ENCODE data around the gene NCF4.

Gene NCF4

DNA sequence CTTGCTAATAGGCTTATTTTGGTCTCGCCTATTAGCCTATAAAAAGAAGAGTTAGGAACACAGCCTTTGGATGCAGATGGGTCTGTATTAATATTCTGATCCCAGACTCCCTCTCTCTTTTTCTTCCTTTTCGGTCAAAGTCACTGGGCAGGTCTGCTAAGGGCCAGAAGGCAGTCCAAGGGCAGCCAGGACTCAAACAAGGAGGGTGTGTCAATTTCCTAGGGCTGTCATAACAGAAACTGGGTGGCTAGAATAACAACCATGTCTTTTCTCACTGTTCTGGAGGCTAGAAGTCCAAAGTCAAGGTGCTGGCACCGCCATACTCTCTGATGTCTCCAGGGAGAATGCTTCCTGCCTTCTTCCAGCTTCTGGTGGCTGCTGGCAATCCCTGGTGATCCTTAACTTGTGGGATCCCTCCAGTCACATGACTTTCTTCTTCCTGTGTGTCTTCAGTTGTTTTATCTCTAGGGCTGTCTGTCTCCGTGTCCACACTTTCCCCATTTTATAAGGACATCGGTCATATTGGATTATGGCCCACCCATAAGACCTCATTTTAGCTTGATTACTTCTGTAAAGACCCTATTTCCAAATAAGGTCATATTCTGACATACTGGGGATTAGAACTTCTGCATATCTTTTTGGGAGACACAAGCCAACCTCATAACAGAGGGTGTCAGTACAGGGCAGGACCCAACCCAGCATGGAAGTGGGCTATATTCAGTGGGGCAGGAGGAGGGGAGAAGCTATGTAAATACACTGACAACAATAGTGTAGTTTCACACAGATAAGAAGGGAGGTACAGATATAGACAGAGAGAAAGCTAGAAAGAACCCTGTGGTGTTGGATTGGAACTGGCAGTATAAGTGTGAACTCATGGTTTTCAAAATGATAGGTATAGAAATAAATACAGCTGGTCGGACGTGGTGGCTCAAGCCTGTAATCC lies 46.7 kb downstream of the NCF4 start:
- Histone ChIP-seq H3K36me3 (ENCODE audit: control insufficient read depth, insufficient read depth, low read length) (no peaks in the 10 kb centered on the region), H3K4me3 (ENCODE audit: low read length) (no peak overlapping the region), H3K9ac (ENCODE audit: low read length) (no peak overlapping the region), H3K9me3 (ENCODE audit: control insufficient read depth, low read length) (no peaks in the 10 kb centered on the region), H3K27me3 (ENCODE audit: control insufficient read depth, insufficient read depth, low read length) (no peaks in the 10 kb centered on the region), H3K4me1 (ENCODE audit: control insufficient read depth, insufficient read depth, low read length) (peaks cover 5% of the 10 kb centered on the region)

DNA sequence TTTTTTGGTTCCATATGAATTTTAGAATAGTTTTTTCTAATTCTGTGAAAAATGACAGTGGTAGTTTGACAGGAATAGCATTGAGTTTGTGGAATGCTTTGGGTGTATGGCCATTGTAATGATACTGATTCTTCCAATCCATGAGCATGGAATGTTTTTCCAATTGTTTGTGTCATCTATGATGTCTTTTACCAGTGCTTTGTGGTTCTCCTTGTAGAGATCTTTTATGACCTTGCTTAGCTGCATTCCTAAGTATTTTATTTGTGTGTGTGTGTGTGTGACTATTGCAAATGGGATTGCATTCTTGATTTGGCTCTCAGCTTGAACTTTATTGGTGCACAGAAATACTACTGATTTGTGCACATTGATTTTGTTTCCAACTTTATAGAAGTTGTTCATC lies 49.7 kb downstream of the NCF4 start:
- no peaks in the 10 kb centered on the region for H3K9me3 ChIP-seq (ENCODE audit: control insufficient read depth, low read length)
- no peak overlapping the region for H3K4me3 ChIP-seq (ENCODE audit: low read length)
- no peaks in the 10 kb centered on the region for H3K36me3 ChIP-seq (ENCODE audit: control insufficient read depth, insufficient read depth, low read length)
- H3K4me1 ChIP-seq (ENCODE audit: control insufficient read depth, insufficient read depth, low read length), result peaks cover 6% of the 10 kb centered on the region
- no peak overlapping the region for H3K9ac ChIP-seq (ENCODE audit: low read length)
- H3K27me3 ChIP-seq (ENCODE audit: control insufficient read depth, insufficient read depth, low read length), result no peaks in the 10 kb centered on the region

DNA sequence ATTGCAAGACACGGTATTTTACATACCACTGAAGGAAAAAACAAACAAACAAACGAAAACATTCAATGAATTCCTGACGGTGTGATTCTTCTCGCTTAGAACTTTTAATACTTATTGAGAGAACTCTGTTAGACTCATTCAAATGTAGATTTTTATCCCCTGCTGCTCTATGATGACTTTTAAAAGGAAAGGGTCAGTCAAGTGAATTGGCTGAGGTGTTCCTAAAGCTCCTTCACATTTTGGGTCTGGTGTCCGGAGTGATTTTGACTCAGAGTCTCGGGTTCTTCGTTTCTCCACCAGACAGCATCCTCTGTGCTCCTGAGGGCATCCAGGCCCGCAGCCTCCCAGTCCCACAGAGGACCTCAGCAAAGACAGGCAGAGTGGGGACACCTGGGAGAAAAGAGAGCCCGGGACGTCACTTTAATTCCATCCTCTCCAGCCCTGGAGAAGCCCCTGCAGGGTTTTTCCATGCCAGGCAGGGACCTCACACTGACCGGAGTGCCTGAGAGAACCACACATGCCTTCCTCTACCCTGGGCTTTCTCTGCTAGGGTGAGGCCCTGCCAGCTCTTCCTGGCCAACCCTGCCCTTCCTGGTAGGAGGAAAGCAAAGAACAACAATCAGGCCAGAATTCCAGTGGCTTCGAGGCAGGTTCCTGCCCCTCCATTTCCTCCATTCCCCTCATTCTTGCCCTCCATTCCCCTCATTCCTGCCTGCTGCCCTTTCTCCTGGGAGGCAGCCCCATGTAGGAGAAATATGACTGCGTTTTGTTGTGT lies 51.3 kb downstream of the NCF4 start:
- no peak overlapping the region for H3K9ac ChIP-seq (ENCODE audit: low read length)
- no peak overlapping the region for H3K4me3 ChIP-seq (ENCODE audit: low read length)
- H3K4me1 ChIP-seq (ENCODE audit: control insufficient read depth, insufficient read depth, low read length), result peaks cover 6% of the 10 kb centered on the region
- H3K27me3 ChIP-seq (ENCODE audit: control insufficient read depth, insufficient read depth, low read length), result no peaks in the 10 kb centered on the region
- no peaks in the 10 kb centered on the region for H3K9me3 ChIP-seq (ENCODE audit: control insufficient read depth, low read length)
- H3K36me3 ChIP-seq (ENCODE audit: control insufficient read depth, insufficient read depth, low read length), result no peaks in the 10 kb centered on the region

DNA sequence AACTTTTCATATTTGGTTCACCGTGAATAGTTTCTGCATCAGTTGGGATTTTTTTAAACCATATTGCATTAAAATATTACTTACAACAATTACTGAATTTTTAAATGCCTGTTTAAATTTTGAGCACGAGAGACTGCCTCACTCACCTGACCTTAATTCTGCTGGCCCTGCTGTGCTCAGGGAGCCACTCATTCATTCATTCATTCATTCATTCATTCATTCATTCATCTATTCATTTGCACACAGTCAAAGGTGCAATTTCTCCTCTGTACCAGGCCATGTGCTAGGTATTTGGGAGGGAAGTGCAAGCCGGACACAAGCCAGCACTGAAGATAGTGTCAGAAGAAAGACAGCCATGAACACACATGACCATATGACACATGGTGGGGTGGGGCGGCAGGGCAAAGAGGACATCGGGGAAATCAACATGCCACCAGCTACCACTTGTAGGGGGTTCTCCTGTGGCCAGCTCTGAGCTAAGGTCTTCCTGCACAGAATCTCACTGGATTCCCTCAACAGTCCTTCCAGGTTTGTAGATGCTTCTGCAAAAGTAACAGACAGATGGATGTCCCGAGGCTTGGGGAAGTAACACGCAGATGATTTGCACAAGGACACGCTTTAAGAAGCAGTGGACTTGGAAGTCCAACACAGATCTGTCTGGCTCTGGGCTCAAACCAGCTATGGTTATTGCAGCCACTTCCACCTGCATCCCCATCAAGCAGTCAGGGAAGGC lies 52.1 kb downstream of the NCF4 start:
- no peak overlapping the region for H3K9ac ChIP-seq (ENCODE audit: low read length)
- H3K4me1 ChIP-seq (ENCODE audit: control insufficient read depth, insufficient read depth, low read length), result peaks cover 6% of the 10 kb centered on the region
- H3K27me3 ChIP-seq (ENCODE audit: control insufficient read depth, insufficient read depth, low read length), result no peaks in the 10 kb centered on the region
- H3K36me3 ChIP-seq (ENCODE audit: control insufficient read depth, insufficient read depth, low read length), result no peaks in the 10 kb centered on the region
- no peaks in the 10 kb centered on the region for H3K9me3 ChIP-seq (ENCODE audit: control insufficient read depth, low read length)
- H3K4me3 ChIP-seq (ENCODE audit: low read length), result no peak overlapping the region

DNA sequence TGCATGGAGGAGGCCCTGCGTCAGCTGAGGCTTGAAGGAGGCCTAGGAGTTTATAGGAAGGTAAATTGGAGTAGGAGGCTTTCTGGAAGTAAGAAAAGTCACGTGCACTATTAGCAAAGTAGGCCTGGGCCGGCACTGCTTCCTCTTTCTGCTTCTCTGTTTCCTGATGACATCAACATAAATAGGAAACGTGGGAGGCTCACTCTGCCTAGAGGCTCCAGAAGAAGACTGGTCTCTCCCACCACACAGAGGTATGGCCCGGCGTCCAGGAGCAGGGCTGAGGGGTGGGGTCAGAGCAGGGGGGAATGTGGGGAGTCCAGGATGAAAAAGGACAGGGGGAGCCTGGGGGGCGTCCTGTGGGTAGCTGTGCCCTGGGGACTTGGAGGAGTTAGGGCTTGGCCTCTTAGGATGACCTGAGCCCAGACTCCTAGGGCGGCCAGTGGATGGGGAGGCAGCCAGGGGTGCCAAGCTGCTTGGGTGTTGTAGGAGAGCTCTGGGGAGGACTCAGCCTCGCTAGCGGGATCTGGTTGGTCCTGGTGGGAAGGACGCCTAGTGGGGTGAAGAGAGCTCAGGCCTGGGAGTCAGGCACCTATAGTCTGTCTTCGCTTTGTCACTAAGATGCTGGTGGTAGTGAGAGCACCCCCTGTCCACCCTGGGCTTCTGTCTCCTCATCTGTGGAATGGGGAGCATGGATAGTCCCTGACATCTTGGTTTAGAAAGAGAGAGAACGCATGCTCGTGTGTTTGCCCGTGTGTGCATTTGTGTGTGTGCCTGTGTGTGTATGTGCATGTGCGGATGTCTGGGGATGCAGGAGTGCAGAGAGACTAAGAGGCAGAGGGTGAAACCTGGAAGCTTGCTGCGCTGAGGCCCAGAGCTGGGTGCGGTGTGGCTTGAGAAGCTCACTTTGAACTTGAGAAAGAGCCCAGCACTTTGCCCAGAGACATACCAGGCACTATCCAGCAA lies 52.9 kb downstream of the NCF4 start, which contains the start of gene CSF2RB:
Gene CSF2RB (plus strand): TSS at position 202 of the 963 bp plus-strand sequence. CDS start 8,580 bp downstream, outside the sequence.
- no peaks in the 10 kb centered on the region for H3K36me3 ChIP-seq (ENCODE audit: control insufficient read depth, insufficient read depth, low read length)
- no peaks in the 10 kb centered on the region for H3K27me3 ChIP-seq (ENCODE audit: control insufficient read depth, insufficient read depth, low read length)
- no peak within 1 kb of the TSS for H3K4me3 ChIP-seq (ENCODE audit: low read length)
- no peaks in the 10 kb centered on the region for H3K9me3 ChIP-seq (ENCODE audit: control insufficient read depth, low read length)
- H3K4me1 ChIP-seq (ENCODE audit: control insufficient read depth, insufficient read depth, low read length), result peaks cover 6% of the 10 kb centered on the region
- H3K9ac ChIP-seq (ENCODE audit: low read length), result no peak within 1 kb of the TSS

GRCh38 chr22:36914390-36914752 lies 53.6 kb downstream of the NCF4 start:
- Histone ChIP-seq H3K9ac (ENCODE audit: low read length) (no peak overlapping the region), H3K36me3 (ENCODE audit: control insufficient read depth, insufficient read depth, low read length) (no peaks in the 10 kb centered on the region), H3K27me3 (ENCODE audit: control insufficient read depth, insufficient read depth, low read length) (no peaks in the 10 kb centered on the region), H3K9me3 (ENCODE audit: control insufficient read depth, low read length) (no peaks in the 10 kb centered on the region), H3K4me1 (ENCODE audit: control insufficient read depth, insufficient read depth, low read length) (peaks cover 6% of the 10 kb centered on the region), H3K4me3 (ENCODE audit: low read length) (no peak overlapping the region)

DNA sequence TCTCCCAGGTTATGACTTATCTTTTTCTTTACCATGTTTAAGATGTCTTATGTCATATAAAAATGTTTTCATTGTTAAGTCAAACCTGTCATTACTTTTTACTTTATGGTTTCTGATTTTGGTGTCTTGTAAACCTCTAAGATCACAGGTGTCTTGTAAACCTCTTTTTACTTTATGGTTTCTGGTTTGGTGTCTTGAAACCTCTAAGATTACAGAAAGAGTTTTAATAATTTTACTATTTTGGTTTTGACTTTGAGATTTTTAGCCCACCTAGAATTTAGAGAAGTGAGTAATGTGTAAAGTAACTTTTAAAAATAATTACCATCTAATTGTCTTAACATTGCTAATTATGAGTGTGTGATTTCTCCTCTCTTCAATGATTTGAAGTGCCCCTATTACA lies 55.2 kb downstream of the NCF4 start:
- H3K4me3 ChIP-seq (ENCODE audit: low read length), result no peak overlapping the region
- no peaks in the 10 kb centered on the region for H3K27me3 ChIP-seq (ENCODE audit: control insufficient read depth, insufficient read depth, low read length)
- H3K9me3 ChIP-seq (ENCODE audit: control insufficient read depth, low read length), result no peaks in the 10 kb centered on the region
- H3K36me3 ChIP-seq (ENCODE audit: control insufficient read depth, insufficient read depth, low read length), result no peaks in the 10 kb centered on the region
- peaks cover 6% of the 10 kb centered on the region for H3K4me1 ChIP-seq (ENCODE audit: control insufficient read depth, insufficient read depth, low read length)
- no peak overlapping the region for H3K9ac ChIP-seq (ENCODE audit: low read length)

DNA sequence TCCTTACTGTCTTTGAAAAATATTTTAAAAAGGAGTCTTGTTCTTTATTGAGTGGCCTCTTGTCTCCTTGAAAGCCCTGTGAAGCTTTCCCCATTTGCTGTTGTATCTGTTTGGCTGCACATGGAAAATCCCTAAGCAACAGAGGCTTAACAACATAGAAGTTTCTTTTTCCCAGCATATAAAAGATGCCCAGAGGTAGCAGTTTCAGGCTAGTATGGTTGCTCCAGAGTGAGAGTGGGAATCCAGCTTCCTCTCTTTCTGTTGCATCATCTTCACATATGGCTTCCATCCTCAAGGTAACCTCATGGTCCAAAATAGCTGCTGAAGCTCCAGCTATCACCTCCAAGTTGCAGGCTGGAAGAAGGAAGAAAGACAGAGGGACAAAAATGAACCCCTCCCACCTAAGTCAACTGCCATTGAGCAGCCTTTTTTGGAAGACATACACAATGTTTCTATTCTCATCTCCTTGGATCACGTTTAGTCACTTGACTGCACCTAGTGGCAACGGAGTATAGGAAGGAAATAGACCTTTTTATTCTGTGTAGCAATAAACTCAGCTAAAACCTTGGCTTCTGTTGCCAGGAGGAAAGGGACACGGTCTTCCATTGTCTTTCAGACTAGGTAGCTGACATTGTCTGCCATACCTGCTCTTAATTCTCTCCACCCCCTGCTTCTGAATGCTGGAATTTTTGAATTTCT lies 57.9 kb downstream of the NCF4 start:
- H3K4me3 ChIP-seq (ENCODE audit: low read length), result no peak overlapping the region

GRCh38 chr22:36921309-36922104 lies 60.7 kb downstream of the NCF4 start:
- Histone ChIP-seq H3K4me3 (ENCODE audit: low read length) (no peak overlapping the region), H3K9ac (ENCODE audit: low read length) (no peak overlapping the region), H3K4me1 (ENCODE audit: control insufficient read depth, insufficient read depth, low read length) (no peaks in the 10 kb centered on the region), H3K27me3 (ENCODE audit: control insufficient read depth, insufficient read depth, low read length) (no peaks in the 10 kb centered on the region), H3K36me3 (ENCODE audit: control insufficient read depth, insufficient read depth, low read length) (no peaks in the 10 kb centered on the region), H3K9me3 (ENCODE audit: control insufficient read depth, low read length) (no peaks in the 10 kb centered on the region)

More for the DNA sequence above, 57.9 kb downstream of the NCF4 start:
- Histone ChIP-seq H3K4me1 (ENCODE audit: control insufficient read depth, insufficient read depth, low read length) (no peaks in the 10 kb centered on the region), H3K27me3 (ENCODE audit: control insufficient read depth, insufficient read depth, low read length) (no peaks in the 10 kb centered on the region), H3K9ac (ENCODE audit: low read length) (no peak overlapping the region), H3K36me3 (ENCODE audit: control insufficient read depth, insufficient read depth, low read length) (no peaks in the 10 kb centered on the region), H3K9me3 (ENCODE audit: control insufficient read depth, low read length) (no peaks in the 10 kb centered on the region)

GRCh38 chr22:36922105-36922608 lies 61.4 kb downstream of the NCF4 start:
- no peaks in the 10 kb centered on the region for H3K4me1 ChIP-seq (ENCODE audit: control insufficient read depth, insufficient read depth, low read length)
- no peak overlapping the region for H3K9ac ChIP-seq (ENCODE audit: low read length)
- no peak overlapping the region for H3K4me3 ChIP-seq (ENCODE audit: low read length)
- H3K36me3 ChIP-seq (ENCODE audit: control insufficient read depth, insufficient read depth, low read length), result no peaks in the 10 kb centered on the region
- no peaks in the 10 kb centered on the region for H3K27me3 ChIP-seq (ENCODE audit: control insufficient read depth, insufficient read depth, low read length)
- no peaks in the 10 kb centered on the region for H3K9me3 ChIP-seq (ENCODE audit: control insufficient read depth, low read length)
